GM23338 (cell line): ENCODE data around the gene FAAP100. TPM values are rescaled to one million over a fixed set of nuclear protein-coding genes. Genes with fewer than 3 reads are reported as not detected.

Experiments used
- ATAC-seq: fragments of 200-7000 bp; cut with Tn5 transposase; 3 replicates; pipeline ENCODE4 v1.9.1; 2020
- DNase-seq: peaks from one replicate; pipeline ENCODE4 v3.0.0-alpha.2; 2015; ENCODE audit warnings: low spot score
- H2AFZ ChIP-seq: fragments of 200-600 bp; sonication (generic); 2 replicates; pipeline ENCODE4 v1.8.0; 2016; ENCODE audit warnings: antibody characterized with exemption, mild to moderate bottlenecking, moderate library complexity
- H3F3A ChIP-seq: fragments of 200-600 bp; sonication (generic); replicated peaks from 2 replicates; pipeline ENCODE4 v1.8.0; 2017; ENCODE audit warnings: antibody characterized with exemption, mixed run types, low read depth
- H3K27ac ChIP-seq: fragments of 200-600 bp; sonication (generic); 2 replicates; pipeline ENCODE4 v1.6.1; 2016; ENCODE audit warnings: low read depth
- H3K27me3 ChIP-seq: fragments of 200-600 bp; sonication (generic); 2 replicates; pipeline ENCODE4 v1.8.0; 2016; ENCODE audit warnings: mild to moderate bottlenecking, mixed run types, moderate library complexity; ENCODE audit not compliant: insufficient read depth
- H3K36me3 ChIP-seq: fragments of 200-600 bp; sonication (generic); 2 replicates; pipeline ENCODE4 v1.8.0; 2016; ENCODE audit warnings: mild to moderate bottlenecking; ENCODE audit not compliant: insufficient read depth
- H3K4me1 ChIP-seq: fragments of 200-600 bp; sonication (generic); 2 replicates; pipeline ENCODE4 v1.8.0; 2016; ENCODE audit warnings: mild to moderate bottlenecking, moderate library complexity; ENCODE audit not compliant: insufficient read depth
- H3K4me2 ChIP-seq: fragments of 200-600 bp; sonication (generic); 2 replicates; pipeline ENCODE4 v1.7.1; 2017; ENCODE audit warnings: mixed run types
- H3K4me3 ChIP-seq: fragments of 200-600 bp; sonication (generic); 2 replicates; pipeline ENCODE4 v1.6.1; 2016; ENCODE audit warnings: mixed run types
- H3K79me2 ChIP-seq: fragments of 200-600 bp; sonication (generic); replicated peaks from 2 replicates; pipeline ENCODE4 v1.8.0; 2017; ENCODE audit warnings: mild to moderate bottlenecking; ENCODE audit not compliant: insufficient read depth
- H3K9me2 ChIP-seq: fragments of 200-600 bp; sonication (generic); 2 replicates; pipeline ENCODE4 v1.8.0; 2017; ENCODE audit not compliant: insufficient read depth
- H4K20me1 ChIP-seq: fragments of 200-600 bp; sonication (generic); replicated peaks from 2 replicates; pipeline ENCODE4 v1.8.0; 2017; ENCODE audit warnings: mild to moderate bottlenecking; ENCODE audit not compliant: insufficient read depth
- H3K27ac Mint-ChIP-seq: 2 replicates; pipeline ENCODE4 v1.8.0; 2020; ENCODE audit warnings: inconsistent platforms, mild to moderate bottlenecking, moderate library complexity, mixed read lengths
- H3K27me3 Mint-ChIP-seq: 3 replicates; pipeline ENCODE4 v1.8.0; 2022; ENCODE audit warnings: low read depth, mild to moderate bottlenecking, moderate library complexity, mixed read lengths, inconsistent platforms; ENCODE audit not compliant: insufficient read depth, poor library complexity
- H3K36me3 Mint-ChIP-seq: 3 replicates; pipeline ENCODE4 v1.8.0; 2021; ENCODE audit warnings: low read depth, mild to moderate bottlenecking, inconsistent platforms, moderate library complexity, mixed read lengths
- H3K4me1 Mint-ChIP-seq: 3 replicates; pipeline ENCODE4 v1.8.0; 2020; ENCODE audit warnings: mild to moderate bottlenecking, inconsistent platforms, mixed read lengths
- H3K4me3 Mint-ChIP-seq: 3 replicates; pipeline ENCODE4 v1.8.0; 2021; ENCODE audit warnings: moderate library complexity, mild to moderate bottlenecking, inconsistent platforms, mixed read lengths
- H3K9me3 Mint-ChIP-seq: 3 replicates; pipeline ENCODE4 v1.8.0; 2020; ENCODE audit warnings: moderate library complexity, mild to moderate bottlenecking, inconsistent platforms, mixed read lengths
- CREB1 ChIP-seq: fragments of 250-450 bp; sonication (Bioruptor Pico); IDR thresholded peaks from 2 replicates; pipeline ENCODE4 v1.5.0; 2020; ENCODE audit warnings: low read depth, mild to moderate bottlenecking, moderate library complexity
- EZH2 ChIP-seq: fragments of 200-600 bp; sonication (generic); IDR thresholded peaks from one replicate; pipeline ENCODE4 v1.8.0; 2017; ENCODE audit warnings: antibody characterized with exemption, mild to moderate bottlenecking, low read depth; ENCODE audit not compliant: unreplicated experiment
- EZH2phosphoT487 ChIP-seq: fragments of 200-600 bp; sonication (generic); IDR thresholded peaks from one replicate; pipeline ENCODE4 v1.8.1; 2018; ENCODE audit warnings: antibody characterized with exemption; ENCODE audit not compliant: unreplicated experiment
- JUNB ChIP-seq: IDR thresholded peaks from one replicate; pipeline ENCODE4 v1.6.1; 2016; ENCODE audit warnings: antibody characterized with exemption; ENCODE audit not compliant: unreplicated experiment
- NANOG ChIP-seq: IDR thresholded peaks from 2 replicates; pipeline ENCODE4 v1.6.1; 2016; ENCODE audit warnings: antibody characterized with exemption, borderline replicate concordance
- POLR2AphosphoS5 ChIP-seq: IDR thresholded peaks from 2 replicates; pipeline ENCODE4 v1.6.1; 2016; ENCODE audit warnings: antibody characterized with exemption, low read depth
- ZNF114 ChIP-seq: fragments of 250-450 bp; sonication (Bioruptor Pico); IDR thresholded peaks from 2 replicates; pipeline ENCODE4 v1.5.0; 2020; ENCODE audit warnings: mild to moderate bottlenecking, moderate library complexity
- ZNF331 ChIP-seq: fragments of 250-450 bp; sonication (Bioruptor Pico); IDR thresholded peaks from 2 replicates; pipeline ENCODE4 v1.5.0; 2020; ENCODE audit warnings: low read depth, mild to moderate bottlenecking, moderate library complexity
- polyA plus RNA-seq: library from polyadenylated mRNA; unstranded; fragments of >200 nt; fragmentation: Nextera tagmentation; extraction: Ambion mirVana; gene quantifications from 2 replicates; pipeline ENCODE4 v1.2.1, GENCODE V29; 2016
- total RNA-seq: library from RNA; depleted of rRNA; stranded (reverse); fragments of >200 nt; shearing (Covaris generic); gene quantifications from 2 replicates; pipeline ENCODE4 v1.2.3, GENCODE V29; 2014
- TF ChIP-seq, protein P1 (sequence below): IDR thresholded peaks from one replicate; pipeline ENCODE4 v1.6.1; 2018; ENCODE audit warnings: antibody characterized with exemption; ENCODE audit not compliant: unreplicated experiment
- TF ChIP-seq, protein P2 (sequence below): IDR thresholded peaks from 2 replicates; pipeline ENCODE4 v1.6.1; 2016; ENCODE audit warnings: antibody characterized with exemption
- TF ChIP-seq, protein P3 (sequence below), 2 experiments: fragments of 200-600 bp in 1 of 2; sonication (generic) in 1 of 2; conservative IDR thresholded peaks; 2 replicates each; pipeline versions ENCODE4 v1.5.1 to v1.6.1; 2016 to 2017; ENCODE audit warnings: antibody characterized with exemption in 2 of 2, low read depth in 2 of 2, mild to moderate bottlenecking in 2 of 2, moderate library complexity in 1 of 2

Gene FAAP100
- total and polyA plus RNA-seq, 2 experiments from 2014 or later: 16.0 to 50.5 TPM

DNA sequence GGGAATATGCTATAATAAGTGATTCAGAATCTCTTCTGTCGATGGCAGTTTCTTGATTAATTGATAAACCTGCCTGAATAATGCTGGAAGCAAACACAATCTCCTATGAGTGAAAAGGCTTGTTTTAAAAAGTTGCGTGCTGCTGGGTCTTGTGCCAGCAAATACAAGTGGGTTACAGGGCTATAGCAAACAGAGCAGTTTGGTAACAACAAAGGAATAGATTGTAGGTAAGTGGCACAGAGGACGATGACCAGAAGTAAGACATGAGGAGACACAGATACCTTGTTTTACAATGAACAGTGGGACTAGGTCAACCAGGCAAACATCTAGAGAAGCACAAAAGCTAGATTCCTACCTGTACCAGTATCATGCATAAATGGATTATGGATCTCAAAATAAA lies 23.7 kb upstream of the FAAP100 start:
- Mint-ChIP-seq H3K4me3 (no peak overlapping the region), H3K27ac (no peak overlapping the region), H3K9me3 (no peaks in the 10 kb centered on the region; the same call in 2 of the 3 replicates), H3K27me3 (peaks cover 5% of the 10 kb centered on the region), H3K36me3 (peaks cover 58% of the 10 kb centered on the region), H3K4me1 (no peaks in the 10 kb centered on the region; the same call in 2 of the 3 replicates)
- Histone ChIP-seq H4K20me1 (peaks cover 23% of the 10 kb centered on the region), H3K36me3 (peaks cover 7% of the 10 kb centered on the region; the same call in 1 of the 2 replicates), H3K4me1 (no peaks in the 10 kb centered on the region), H2AFZ (no peak overlapping the region), H3K9me2 (no peaks in the 10 kb centered on the region), H3F3A (0 out of 2 replicates have a peak, but pooled peaks cover 2% of the 10 kb centered on the region), H3K4me2 (no peak overlapping the region), H3K4me3 (no peak overlapping the region), H3K79me2 (peaks cover 5% of the 10 kb centered on the region), H3K27me3 (no peaks in the 10 kb centered on the region), H3K27ac (no peak overlapping the region)
- DNase-seq (no peak), ATAC-seq (no peak)
- TF ChIP-seq CREB1: no peak
- TF ChIP-seq, protein P1, sequence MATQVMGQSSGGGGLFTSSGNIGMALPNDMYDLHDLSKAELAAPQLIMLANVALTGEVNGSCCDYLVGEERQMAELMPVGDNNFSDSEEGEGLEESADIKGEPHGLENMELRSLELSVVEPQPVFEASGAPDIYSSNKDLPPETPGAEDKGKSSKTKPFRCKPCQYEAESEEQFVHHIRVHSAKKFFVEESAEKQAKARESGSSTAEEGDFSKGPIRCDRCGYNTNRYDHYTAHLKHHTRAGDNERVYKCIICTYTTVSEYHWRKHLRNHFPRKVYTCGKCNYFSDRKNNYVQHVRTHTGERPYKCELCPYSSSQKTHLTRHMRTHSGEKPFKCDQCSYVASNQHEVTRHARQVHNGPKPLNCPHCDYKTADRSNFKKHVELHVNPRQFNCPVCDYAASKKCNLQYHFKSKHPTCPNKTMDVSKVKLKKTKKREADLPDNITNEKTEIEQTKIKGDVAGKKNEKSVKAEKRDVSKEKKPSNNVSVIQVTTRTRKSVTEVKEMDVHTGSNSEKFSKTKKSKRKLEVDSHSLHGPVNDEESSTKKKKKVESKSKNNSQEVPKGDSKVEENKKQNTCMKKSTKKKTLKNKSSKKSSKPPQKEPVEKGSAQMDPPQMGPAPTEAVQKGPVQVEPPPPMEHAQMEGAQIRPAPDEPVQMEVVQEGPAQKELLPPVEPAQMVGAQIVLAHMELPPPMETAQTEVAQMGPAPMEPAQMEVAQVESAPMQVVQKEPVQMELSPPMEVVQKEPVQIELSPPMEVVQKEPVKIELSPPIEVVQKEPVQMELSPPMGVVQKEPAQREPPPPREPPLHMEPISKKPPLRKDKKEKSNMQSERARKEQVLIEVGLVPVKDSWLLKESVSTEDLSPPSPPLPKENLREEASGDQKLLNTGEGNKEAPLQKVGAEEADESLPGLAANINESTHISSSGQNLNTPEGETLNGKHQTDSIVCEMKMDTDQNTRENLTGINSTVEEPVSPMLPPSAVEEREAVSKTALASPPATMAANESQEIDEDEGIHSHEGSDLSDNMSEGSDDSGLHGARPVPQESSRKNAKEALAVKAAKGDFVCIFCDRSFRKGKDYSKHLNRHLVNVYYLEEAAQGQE: no peak
- TF ChIP-seq, protein P2, sequence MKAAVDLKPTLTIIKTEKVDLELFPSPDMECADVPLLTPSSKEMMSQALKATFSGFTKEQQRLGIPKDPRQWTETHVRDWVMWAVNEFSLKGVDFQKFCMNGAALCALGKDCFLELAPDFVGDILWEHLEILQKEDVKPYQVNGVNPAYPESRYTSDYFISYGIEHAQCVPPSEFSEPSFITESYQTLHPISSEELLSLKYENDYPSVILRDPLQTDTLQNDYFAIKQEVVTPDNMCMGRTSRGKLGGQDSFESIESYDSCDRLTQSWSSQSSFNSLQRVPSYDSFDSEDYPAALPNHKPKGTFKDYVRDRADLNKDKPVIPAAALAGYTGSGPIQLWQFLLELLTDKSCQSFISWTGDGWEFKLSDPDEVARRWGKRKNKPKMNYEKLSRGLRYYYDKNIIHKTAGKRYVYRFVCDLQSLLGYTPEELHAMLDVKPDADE: no peak
- TF ChIP-seq POLR2AphosphoS5: no peak
- no peak for TF ChIP-seq EZH2
- TF ChIP-seq JUNB: no peak
- TF ChIP-seq EZH2phosphoT487: no peak

DNA sequence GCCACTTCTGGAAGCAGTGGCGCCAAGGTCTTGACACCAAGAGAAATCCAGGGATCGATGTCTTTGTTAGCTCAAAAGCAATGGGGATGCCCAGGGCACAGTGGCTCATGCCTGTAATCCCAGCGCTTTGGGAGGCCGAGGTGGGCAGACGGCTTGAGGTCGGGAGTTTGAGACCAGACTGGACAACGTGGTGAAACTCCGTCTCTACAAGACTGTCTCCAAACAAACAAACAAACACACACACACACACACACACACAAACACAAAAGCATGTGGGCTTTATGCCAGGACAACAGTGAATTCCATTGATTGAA lies 22.4 kb upstream of the FAAP100 start:
- H3F3A ChIP-seq: 0 out of 2 replicates have a peak, but pooled peaks cover 2% of the 10 kb centered on the region
- no peak for ATAC-seq
- Mint-ChIP-seq H3K4me1 (no peaks in the 10 kb centered on the region; the same call in 2 of the 3 replicates), H3K36me3 (peaks cover 65% of the 10 kb centered on the region), H3K27me3 (peaks cover 5% of the 10 kb centered on the region), H3K27ac (no peak overlapping the region), H3K4me3 (no peak overlapping the region), H3K9me3 (no peaks in the 10 kb centered on the region; the same call in 2 of the 3 replicates)
- peaks cover 8% of the 10 kb centered on the region; the same call in 1 of the 2 replicates for H3K36me3 ChIP-seq
- no peak for DNase-seq
- peaks cover 22% of the 10 kb centered on the region for H4K20me1 ChIP-seq
- H2AFZ ChIP-seq: no peak overlapping the region
- H3K27ac ChIP-seq: no peak overlapping the region
- H3K9me2 ChIP-seq: no peaks in the 10 kb centered on the region
- H3K79me2 ChIP-seq: peaks cover 5% of the 10 kb centered on the region
- no peak overlapping the region for H3K4me2 ChIP-seq
- H3K27me3 ChIP-seq: no peaks in the 10 kb centered on the region
- H3K4me3 ChIP-seq: no peak overlapping the region
- no peaks in the 10 kb centered on the region for H3K4me1 ChIP-seq
- TF ChIP-seq, protein P3, sequence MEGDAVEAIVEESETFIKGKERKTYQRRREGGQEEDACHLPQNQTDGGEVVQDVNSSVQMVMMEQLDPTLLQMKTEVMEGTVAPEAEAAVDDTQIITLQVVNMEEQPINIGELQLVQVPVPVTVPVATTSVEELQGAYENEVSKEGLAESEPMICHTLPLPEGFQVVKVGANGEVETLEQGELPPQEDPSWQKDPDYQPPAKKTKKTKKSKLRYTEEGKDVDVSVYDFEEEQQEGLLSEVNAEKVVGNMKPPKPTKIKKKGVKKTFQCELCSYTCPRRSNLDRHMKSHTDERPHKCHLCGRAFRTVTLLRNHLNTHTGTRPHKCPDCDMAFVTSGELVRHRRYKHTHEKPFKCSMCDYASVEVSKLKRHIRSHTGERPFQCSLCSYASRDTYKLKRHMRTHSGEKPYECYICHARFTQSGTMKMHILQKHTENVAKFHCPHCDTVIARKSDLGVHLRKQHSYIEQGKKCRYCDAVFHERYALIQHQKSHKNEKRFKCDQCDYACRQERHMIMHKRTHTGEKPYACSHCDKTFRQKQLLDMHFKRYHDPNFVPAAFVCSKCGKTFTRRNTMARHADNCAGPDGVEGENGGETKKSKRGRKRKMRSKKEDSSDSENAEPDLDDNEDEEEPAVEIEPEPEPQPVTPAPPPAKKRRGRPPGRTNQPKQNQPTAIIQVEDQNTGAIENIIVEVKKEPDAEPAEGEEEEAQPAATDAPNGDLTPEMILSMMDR (conservative IDR thresholded peaks at IDR 0.05; ENCODE audit: low read depth in 2 of 2): no peak
- TF ChIP-seq, protein P1: no peak
- TF ChIP-seq ZNF331: no peak
- TF ChIP-seq, protein P2: no peak
- TF ChIP-seq NANOG: no peak
- TF ChIP-seq CREB1: no peak
- TF ChIP-seq ZNF114 (CRISPR knock-in tag): no peak
